HG03457 (cell line): ENCODE results near the gene KIF26B.
"Not testable (repeated sequence)": the region's sequence is repeated elsewhere in the genome, so short reads cannot be mapped to it uniquely, and the experiment has no call there.

Experiments
- ATAC-seq: cut with Tn5 transposase; IDR thresholded peaks from one replicate; pipeline ENCODE4 v1.9.1; 2021; ENCODE audit warnings: moderate number of reproducible peaks; ENCODE audit not compliant: unreplicated experiment

The KIF26B gene

DNA sequence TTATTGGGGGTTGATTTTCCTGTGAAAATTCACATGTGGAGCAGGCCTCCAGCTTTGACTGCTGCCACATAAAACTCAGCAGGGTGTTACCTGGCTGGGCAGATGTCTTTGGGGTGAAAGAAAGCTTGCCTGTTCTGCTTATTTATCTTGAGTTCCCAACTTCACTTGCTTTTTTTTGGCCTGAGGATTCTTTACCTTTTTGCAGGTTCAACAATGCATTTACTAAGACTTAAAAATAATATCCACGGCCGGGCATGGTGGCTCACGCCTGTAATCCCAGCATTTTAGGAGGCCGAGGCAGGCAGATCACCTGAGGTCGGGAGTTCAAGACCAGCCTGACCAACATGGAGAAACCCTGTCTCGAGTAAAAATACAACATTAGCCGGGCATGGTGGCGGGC, 509.1 kb downstream of the KIF26B start:
- no peak for ATAC-seq

DNA sequence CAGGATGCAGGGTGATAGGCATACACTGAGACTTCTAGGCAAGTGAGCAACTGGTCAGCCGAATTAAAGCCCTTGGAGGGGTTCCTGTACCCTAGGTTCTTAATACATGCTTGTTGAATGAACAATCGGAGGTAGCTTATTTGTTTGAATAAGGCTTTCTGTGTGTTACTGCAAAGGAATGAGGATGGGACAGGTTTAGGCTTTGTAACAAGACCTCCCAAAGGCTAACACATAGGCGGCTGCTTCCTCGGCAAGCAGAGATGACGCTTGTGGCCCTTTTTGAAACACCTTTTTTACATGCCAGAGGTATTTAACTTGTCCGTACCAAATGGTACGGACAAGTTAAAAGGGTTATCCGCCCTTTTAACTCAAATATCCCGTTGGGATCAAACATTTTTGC, 511.6 kb downstream of the KIF26B start:
- no peak for ATAC-seq

DNA sequence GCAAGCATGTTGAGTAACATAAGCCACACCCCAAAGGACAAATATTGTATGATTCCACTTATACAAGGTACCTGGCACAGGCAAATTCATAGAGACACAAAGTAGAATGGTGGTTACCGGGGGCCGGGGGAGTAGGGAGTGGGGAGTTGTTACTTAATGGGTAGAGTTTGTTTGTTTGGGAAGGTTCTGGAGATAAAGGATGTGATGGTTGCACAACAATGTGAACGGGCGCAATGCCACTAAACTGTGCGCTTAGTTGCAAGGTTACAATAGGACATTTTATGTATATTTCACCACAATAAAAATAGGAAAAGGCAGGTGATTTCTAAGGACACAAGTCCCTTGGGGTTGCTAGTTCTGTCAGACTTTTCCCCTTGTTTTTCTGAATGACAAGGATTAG, 516.6 kb downstream of the KIF26B start:
- ATAC-seq: no peak

DNA sequence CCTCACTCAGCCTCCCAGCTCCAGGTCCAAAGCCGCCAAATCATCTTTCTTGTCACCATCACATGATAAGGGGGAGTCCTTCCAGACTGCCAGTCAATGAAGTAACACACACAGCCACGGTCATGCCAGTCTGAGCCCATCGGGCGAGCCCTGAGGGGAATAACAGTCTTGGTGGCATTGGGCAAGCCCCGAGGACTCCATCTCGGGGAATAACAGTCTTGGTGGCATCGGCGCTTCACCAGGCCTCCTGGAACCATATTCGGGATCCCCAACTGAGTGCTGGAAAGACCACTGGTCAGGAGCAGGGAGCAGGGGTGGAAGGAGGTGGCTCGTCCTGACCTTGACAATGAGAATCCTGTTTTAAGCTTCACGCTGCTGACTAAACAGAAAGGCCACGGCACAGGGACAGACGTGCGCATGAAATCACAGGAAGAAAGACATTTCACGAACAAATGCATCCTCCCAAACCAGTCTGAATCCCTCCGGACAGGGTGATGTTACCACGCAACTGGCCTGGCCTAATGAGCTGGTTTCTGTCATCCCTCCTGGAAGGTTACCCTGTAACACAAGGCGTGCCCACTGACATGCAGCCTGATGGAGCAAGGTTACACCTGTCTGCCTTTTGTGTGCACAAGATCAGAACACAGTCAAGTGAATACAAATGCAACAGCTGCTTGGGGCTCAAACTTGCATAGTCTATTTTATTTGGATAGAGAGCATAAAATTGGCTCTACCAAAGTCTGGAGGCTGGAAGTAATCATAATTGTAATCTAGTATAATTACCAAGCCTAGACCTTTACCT, 517.4 kb downstream of the KIF26B start:
- ATAC-seq: no peak

DNA sequence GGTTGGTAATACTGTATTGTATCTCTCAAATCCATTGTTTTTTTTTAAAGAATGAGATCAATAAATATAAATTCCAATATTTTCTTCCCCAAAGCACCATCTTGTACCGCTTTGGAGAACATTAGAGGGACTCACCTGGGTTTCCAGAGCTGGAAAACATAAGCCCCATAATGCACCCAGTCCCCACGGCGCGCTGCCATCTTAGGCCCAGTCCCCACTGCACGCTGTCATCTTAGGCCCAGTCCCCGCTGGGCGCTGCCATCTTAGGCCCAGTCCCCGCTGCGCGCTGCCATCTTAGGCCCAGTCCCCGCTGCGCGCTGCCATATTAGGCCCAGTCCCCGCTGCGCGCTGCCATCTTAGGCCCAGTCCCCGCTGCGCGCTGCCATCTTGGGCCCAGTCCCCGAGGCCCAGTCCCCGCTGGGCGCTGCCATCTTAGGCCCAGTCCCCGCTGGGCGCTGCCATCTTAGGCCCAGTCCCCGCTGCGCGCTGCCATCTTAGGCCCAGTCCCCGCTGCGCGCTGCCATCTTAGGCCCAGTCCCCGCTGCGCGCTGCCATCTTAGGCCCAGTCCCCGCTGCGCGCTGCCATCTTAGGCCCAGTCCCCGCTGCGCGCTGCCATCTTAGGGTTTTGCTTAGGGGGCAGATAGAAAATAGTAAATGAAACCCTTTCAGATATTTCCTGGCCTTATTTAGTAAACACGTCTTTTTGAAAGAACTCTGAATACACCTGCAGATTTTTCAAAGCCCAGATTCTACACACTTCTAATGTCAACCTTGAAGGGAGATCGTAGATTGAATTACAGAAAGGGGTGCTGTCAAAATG, 518.3 kb downstream of the KIF26B start:
- not testable (repeated sequence) for ATAC-seq

DNA sequence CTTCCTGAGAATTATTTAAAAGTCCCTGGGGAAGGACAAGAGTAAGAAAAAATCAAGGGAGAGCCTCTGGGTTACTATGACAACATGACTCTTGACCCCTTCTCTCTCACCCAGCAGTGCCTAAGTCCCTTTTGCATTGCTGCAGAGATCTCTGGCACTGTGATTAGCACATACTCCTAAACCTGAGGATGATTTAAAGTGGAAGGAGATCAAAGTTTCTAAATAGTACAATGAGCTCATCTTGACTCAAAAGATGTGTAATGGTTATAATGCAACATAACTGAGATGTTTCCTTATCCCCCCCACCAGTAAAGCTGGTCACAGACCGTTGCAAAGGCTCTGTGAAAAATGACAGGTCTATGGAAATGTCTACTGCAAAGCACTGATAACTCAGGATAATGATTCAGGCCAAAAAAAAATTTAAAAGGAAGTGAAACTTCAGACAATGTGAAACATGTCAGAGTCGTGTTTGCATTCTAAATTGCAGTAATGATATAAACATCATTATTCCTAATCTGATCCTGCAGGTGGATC, 519.2 kb downstream of the KIF26B start:
- ATAC-seq: no peak

DNA sequence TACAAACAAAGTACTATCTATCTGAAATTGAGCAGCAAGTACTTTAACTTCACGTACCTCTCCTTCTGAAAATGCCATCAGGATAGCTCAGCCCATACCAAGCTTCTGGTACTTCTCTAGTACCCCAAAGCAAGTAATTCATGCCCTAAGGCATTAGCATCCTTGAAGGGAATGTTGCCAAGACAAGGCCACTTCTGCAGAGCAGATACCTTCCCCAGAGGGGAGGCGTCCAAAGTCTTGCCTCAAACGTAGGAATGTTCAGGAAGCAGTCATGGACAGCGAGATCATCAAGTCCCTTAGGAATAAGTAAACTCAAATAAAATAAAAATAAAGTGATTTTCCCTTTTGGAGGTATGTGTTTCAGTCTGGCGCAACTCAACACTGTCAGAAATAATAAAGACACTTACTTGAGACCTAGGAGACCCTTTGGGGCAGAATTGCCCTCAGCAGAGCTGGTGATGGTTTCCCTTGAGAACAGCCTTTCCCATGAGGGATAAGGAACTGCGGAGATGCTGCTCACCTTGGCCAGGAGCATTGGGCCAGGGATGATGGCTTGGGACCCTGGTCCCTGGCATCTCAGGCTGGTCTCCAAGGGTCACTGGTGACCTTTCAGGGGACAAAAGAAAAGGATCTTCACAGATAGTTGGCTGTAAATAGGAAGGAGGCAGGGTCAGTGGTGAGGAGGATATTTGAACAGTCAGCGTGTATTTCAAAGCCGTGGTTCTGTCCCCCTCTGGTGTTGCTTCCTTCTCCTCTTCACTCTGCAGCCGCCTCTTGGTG, 522.9 kb downstream of the KIF26B start:
- no peak for ATAC-seq

DNA sequence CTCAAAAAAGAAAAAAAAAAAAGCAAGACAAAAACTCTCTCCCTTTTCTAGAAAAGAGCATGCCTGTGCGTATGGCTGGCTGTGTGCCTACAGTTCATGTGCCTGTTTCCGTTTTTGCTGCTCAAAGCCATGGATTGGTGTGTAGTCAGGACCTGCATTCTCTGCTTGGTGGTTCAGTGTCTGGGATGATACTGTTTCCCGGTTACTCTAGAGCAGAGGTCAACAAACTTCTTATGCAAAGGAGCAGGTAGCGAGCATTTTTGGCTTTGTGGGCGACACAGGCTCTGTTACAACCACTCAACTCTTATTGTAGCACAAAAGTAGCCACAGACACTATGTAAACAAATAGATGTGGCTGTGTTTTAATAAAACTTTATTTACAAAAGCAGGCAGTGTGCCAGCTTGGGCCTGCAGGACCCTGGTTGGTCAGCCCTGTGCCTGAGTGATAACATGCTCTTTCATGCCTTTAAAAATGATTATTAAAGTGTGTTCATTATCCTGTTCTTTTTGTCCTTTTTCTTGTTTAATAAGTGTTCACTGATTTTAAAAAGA, 524.2 kb downstream of the KIF26B start:
- ATAC-seq: no peak

DNA sequence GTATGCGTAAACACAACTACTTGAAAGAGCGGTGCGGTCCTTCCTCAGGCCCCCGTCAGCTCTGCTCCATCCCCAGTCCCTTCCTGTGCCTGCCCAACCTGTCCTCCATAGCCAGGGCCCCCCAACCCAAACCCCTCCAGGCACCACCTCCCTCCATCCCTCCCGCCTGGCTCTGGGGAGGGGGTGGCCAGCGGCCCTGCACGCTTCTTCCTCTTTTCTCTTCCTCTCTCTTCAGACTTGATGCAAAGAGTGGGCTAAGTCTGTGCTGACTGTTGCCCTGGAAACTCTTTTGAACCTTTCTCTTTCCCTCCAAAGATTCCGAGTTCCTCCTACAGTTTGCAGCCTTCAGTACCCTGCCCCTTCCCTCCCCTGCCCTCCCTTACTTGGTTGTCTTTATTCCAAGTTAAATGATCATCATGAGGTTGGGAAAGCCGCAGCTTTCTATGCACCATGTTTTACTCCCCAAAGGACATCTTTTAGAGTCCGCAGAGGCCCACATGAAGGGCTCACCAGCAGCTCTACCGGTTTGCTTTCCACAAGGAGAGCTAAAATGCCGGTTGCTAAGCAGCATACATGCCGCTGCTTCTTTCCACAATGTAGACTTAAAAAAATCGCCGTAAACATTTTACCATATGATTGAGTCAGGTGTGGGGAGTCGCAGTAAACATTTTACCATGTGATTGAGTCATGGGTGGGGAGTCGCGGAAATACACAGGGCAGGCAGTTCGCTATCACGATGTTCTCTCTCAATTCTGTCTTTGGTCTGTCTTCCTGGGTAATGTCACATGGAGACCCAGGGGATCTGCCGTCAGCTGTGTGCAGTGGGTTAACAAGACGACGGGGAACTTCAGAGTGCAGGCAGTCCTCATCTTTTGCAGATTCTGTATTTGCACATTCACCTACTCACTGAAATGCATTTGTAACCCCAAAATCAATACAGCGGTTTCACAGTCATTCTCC, 525.3 kb downstream of the KIF26B start:
- no peak for ATAC-seq

DNA sequence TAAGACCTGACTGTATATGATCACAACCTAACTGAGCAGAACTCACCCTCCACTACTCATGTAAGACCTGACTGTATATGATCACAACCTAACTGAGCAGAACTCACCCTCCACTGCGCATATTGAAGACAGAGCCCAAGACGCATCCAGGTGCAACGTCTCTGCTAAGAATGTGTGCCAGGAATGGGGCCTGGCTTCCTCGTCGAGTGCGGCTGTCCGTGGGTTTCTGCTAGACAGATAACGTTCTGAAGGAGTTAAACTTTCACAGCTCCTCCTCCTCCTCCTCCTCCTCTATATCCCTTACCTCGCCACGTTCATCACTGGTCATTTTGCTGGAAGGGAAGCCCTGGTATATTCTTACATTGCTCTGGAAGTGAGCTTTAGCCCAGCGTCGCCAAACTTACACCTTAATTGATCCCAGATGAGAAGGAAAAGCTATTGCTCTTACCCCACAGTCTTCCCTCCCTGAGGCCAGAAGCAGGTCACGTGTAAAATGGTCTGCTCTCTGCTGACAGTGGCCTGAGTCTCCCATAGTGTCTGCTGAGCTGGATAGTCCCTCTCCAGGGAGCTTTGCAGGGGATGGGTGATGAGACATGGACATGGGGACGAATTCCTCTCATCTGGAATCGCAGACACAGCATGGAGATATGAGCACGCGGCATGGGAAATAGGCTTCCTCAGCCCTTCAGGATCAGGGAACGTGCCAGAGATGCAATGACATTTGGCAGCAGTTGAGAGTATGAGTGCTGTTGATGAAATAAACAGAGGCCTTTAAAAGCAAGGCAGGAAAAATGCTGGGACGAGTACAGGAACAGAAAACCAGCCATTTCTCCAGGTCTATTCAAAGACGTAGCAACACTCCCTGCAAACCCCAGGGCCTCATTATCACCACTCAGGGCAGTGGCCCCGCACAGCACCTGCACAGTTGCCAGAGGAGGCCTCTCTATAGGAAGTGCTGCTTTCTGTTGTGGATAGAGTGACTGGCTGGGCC, 528.1 kb downstream of the KIF26B start:
- no peak for ATAC-seq

DNA sequence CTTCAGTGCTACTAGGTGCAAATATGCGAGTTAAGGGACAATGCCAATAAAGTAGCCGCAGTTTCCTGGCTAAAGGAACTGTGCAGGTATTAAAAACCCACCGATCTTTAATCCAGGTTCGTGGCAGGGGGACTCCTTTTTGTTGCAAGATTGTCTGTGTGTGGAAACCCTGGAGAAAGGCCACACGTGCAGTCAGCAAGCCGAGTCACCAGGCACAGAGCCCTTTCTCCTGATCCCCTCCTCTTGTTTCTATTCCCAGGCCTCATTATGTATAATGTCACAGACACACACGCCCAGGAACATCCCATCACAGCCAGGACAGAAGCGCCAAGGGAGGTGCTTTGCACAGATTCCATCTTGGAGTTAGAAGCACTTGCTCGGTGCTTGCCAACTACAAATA, 528.9 kb downstream of the KIF26B start:
- ATAC-seq: no peak

DNA sequence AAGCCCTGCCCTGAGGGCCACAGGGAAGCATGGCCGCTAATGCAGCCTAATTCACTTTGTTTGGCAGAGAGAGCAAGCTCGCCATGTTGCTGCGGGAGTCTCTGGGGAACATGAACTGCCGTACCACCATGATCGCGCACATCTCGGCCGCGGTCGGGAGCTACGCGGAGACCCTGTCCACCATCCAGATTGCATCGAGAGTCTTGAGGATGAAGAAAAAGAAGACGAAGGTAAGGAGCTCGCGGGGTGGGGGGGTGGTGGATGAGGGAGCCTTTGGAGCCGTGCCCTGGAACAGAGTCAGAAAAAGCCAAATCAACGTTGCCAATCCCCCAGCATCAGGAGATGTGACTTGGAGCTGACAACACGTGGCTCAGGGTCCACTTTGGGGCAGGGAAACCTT, 529.4 kb downstream of the KIF26B start:
- no peak for ATAC-seq

DNA sequence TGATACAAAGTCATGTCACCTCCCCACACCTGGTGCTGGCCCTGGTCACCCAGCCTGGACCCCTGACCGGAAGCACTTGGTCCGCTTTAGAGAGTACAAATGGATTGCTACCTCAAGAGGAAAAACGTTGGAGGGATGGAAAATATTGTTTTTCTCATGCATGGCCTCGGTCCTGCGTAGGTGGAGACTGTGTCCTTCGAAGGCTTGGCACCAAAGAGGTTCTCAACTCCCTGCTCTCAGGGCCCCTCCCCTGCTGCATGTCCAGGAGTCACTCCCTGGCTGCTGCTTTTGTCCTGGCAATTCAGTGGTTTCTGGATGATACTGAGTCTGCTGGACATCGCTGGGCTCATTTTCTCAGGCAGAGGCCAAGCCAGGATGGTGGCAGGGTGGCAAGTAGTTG, 529.8 kb downstream of the KIF26B start:
- no peak for ATAC-seq

DNA sequence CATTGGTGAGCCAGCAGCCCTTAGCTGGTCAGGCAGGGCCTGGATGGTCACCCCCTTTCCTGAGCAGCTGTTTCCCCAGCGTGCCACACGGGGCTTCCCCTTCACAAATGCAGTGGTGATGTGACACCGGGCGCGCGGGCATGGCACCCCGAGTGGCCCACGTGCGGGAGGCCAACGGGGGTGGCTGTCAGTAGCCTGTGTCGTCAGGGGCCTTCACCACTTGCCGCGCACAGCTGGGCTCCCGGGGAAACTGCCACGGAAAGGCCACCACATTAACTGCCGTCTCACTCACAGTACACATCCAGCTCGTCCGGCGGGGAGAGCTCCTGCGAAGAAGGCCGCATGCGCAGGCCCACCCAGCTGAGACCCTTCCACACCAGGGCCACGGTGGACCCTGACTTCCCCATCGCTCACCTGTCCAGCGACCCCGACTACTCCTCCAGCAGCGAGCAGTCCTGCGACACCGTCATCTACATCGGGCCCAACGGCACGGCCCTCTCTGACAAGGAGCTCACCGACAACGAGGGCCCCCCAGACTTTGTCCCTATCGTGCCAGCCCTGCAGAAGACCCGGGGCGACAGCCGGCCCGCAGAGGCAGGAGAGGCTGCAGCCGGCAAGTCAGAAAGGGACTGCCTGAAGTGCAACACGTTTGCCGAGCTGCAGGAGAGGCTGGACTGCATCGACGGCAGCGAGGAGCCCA, 530.5 kb downstream of the KIF26B start:
- no peak for ATAC-seq

DNA sequence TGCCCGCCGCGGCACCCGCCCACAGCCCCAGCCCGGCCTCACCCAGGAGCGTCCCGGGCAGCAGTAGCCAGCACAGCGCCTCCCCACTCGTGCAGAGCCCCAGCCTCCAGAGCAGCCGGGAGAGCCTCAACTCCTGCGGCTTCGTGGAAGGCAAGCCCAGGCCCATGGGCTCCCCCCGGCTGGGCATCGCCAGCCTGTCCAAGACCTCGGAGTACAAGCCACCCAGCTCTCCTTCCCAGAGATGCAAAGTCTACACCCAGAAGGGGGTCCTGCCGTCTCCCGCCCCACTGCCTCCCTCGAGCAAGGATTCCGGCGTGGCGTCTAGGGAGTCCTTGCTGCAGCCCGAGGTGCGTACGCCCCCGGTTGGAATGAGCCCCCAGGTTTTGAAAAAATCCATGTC, 531.2 kb downstream of the KIF26B start:
- ATAC-seq: no peak

DNA sequence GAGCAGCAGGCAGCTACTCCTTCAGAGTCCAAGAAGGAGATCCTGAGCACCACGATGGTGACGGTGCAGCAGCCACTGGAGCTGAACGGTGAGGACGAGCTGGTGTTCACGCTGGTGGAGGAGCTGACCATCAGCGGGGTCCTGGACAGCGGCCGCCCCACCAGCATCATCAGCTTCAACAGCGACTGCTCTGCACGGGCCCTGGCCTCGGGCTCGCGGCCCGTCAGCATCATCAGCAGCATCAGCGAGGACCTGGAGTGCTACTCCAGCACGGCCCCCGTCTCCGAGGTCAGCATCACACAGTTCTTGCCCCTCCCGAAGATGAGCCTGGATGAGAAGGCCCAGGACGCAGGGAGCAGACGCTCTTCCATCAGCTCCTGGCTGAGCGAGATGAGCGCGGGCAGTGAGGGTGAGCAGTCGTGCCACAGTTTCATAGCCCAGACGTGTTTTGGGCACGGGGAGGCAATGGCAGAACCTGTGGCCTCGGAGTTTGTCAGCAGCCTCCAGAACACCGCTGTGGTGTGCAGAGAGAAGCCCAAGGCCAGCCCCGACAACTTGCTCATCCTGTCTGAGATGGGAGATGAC, 531.8 kb downstream of the KIF26B start:
- no peak for ATAC-seq

DNA sequence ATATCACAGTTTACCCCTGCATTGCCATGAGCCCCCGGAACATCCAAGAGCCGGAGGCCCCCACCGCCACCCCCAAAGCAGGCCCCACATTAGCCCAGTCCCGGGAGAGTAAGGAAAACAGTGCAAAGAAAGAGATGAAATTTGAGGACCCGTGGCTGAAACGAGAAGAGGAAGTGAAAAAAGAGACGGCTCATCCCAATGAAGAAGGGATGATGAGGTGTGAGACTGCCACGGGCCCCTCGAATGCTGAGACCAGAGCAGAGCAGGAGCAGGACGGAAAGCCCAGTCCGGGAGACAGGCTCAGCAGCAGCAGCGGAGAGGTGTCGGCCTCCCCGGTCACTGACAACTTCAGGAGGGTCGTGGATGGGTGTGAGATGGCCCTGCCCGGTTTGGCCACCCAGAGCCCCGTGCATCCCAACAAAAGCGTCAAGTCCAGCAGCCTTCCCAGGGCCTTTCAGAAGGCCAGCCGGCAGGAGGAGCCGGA, 532.4 kb downstream of the KIF26B start:
- ATAC-seq: no peak
